Measurements from ENCODE around the gene CCL19.

CCL19 gene

GRCh38 chr9:34716711-34717110 is 25.6 kb upstream of the CCL19 start:
- Histone ChIP-seq H3K4me3 (ENCODE audit: insufficient read depth, low read depth, low read length) (no peak overlapping the region), H3K27ac (ENCODE audit: insufficient read depth, low read depth, low read length, poor library complexity, severe bottlenecking) (no peak overlapping the region), H3K9me3 (ENCODE audit: control insufficient read depth, low read length) (no peaks in the 10 kb centered on the region), H3K4me1 (ENCODE audit: control insufficient read depth, insufficient read depth, low read length) (no peaks in the 10 kb centered on the region), H3K27me3 (ENCODE audit: control insufficient read depth, insufficient read depth, low read length, poor library complexity, severe bottlenecking) (no peaks in the 10 kb centered on the region), H3K36me3 (ENCODE audit: control insufficient read depth, insufficient read depth, low read length) (no peaks in the 10 kb centered on the region)
- WGBS, 2 experiments, result 84 to 90% methylated on average over 4 of the region's 4 CpGs

DNA sequence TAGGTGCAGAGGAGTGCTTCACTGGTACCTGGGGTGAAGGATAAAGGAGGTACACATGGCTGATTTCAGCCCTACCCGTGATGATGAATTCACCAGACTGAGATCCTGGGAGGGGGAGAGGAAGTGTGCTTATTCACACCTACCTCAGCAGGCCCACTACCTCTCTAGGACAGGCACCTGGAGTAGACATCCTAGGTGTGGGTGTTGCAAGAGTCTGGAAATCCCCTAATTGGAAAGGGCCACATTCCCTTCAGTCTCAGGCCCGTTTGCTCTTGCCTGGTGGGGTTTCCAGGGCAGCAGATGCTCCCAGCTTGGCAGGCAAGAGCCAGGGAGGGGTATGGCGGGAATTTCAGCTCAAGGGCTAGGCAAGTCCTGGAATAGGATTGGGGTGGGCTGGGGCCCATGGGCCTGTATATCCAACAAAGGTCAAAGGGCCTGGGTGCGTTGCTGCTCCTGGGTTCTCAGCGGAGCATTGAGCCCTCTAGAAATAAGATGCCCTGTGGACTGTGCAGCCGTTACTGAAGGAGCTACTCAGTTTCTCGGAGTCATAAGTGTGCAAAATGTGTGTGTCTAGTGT is 24.7 kb upstream of the CCL19 start:
- no peaks in the 10 kb centered on the region for H3K9me3 ChIP-seq (ENCODE audit: control insufficient read depth, low read length)
- no peaks in the 10 kb centered on the region for H3K4me1 ChIP-seq (ENCODE audit: control insufficient read depth, insufficient read depth, low read length)
- no peak overlapping the region for H3K27ac ChIP-seq (ENCODE audit: insufficient read depth, low read depth, low read length, poor library complexity, severe bottlenecking)
- no peaks in the 10 kb centered on the region for H3K36me3 ChIP-seq (ENCODE audit: control insufficient read depth, insufficient read depth, low read length)
- WGBS, 2 experiments, result 92 to 95% methylated on average over 7 of the region's 7 CpGs
- no peaks in the 10 kb centered on the region for H3K27me3 ChIP-seq (ENCODE audit: control insufficient read depth, insufficient read depth, low read length, poor library complexity, severe bottlenecking)
- no peak overlapping the region for H3K4me3 ChIP-seq (ENCODE audit: insufficient read depth, low read depth, low read length)

- Histone ChIP-seq H3K9me3 (ENCODE audit: control insufficient read depth, low read length) (no peaks in the 10 kb centered on the region), H3K36me3 (ENCODE audit: control insufficient read depth, insufficient read depth, low read length) (no peaks in the 10 kb centered on the region), H3K27ac (ENCODE audit: insufficient read depth, low read depth, low read length, poor library complexity, severe bottlenecking) (no peak overlapping the region), H3K4me3 (ENCODE audit: insufficient read depth, low read depth, low read length) (no peak overlapping the region), H3K27me3 (ENCODE audit: control insufficient read depth, insufficient read depth, low read length, poor library complexity, severe bottlenecking) (no peaks in the 10 kb centered on the region), H3K4me1 (ENCODE audit: control insufficient read depth, insufficient read depth, low read length) (no peaks in the 10 kb centered on the region)
Measured at GRCh38 chr9:34714007-34714406, 22.9 kb upstream of the CCL19 start.

DNA sequence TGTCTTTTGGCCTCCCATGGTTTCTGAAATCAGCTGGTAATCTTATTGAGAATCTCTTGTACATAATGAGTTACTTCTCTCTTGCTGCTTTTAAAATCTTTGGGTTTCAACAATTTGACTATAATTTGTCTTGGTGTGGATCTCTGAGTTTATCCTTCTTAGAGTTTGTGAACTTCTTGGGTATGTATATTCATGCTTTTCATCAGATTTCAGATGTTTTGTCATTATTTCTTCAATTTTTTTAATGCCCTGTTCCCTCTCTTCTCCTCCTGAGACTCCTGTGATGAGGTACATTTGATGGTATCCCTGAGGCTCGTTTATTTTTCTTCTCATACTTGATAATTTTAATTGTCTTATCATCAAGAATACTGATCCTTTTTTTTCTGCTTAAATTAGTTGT is 21.1 kb upstream of the CCL19 start:
- no peaks in the 10 kb centered on the region for H3K36me3 ChIP-seq (ENCODE audit: control insufficient read depth, insufficient read depth, low read length)
- WGBS, 2 experiments, result 71% methylated on average over 1 of the region's 1 CpG; no CpG with 5 or more reads in 1 of the 2 experiments

DNA sequence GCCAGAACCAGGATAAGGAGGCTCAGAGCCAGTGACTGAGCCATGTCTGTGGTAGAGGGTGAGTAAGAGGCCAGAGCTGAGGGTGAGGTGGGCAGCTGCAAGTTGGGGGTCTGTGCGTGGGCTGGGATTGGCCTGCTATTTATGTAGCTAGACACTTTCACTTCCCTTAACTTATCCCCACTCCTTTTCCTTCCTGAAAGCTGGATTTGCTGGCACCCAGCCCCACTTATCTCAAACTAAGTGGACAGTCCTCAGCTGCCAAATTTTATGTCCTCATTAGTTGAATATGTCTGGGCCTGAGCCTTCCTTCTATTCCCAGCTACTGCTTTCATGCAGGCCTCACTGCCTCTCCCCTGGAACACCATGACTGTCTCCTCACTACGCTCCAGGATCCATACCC is 18.9 kb upstream of the CCL19 start, which contains the start of gene CCL21:
Gene CCL21, minus strand, starts transcription at position 114 of the 400 bp plus-strand sequence. Its CDS starts 70 bp downstream, at position 44.
- Histone ChIP-seq H3K4me1 (ENCODE audit: control insufficient read depth, insufficient read depth, low read length) (no peaks in the 10 kb centered on the region), H3K27me3 (ENCODE audit: control insufficient read depth, insufficient read depth, low read length, poor library complexity, severe bottlenecking) (no peaks in the 10 kb centered on the region), H3K9me3 (ENCODE audit: control insufficient read depth, low read length) (no peaks in the 10 kb centered on the region), H3K36me3 (ENCODE audit: control insufficient read depth, insufficient read depth, low read length) (no peaks in the 10 kb centered on the region), H3K4me3 (ENCODE audit: insufficient read depth, low read depth, low read length) (no peak within 1 kb of the TSS), H3K27ac (ENCODE audit: insufficient read depth, low read depth, low read length, poor library complexity, severe bottlenecking) (no peak within 1 kb of the TSS)
- whole genome bisulfite sequencing, 2 experiments, result 91 to 100% methylated on average over 1 to 2 of the region's 2 CpGs

More for the DNA sequence above, 21.1 kb upstream of the CCL19 start:
- H3K4me3 ChIP-seq (ENCODE audit: insufficient read depth, low read depth, low read length), result no peak overlapping the region
- no peaks in the 10 kb centered on the region for H3K9me3 ChIP-seq (ENCODE audit: control insufficient read depth, low read length)
- no peaks in the 10 kb centered on the region for H3K27me3 ChIP-seq (ENCODE audit: control insufficient read depth, insufficient read depth, low read length, poor library complexity, severe bottlenecking)
- no peak overlapping the region for H3K27ac ChIP-seq (ENCODE audit: insufficient read depth, low read depth, low read length, poor library complexity, severe bottlenecking)
- no peaks in the 10 kb centered on the region for H3K4me1 ChIP-seq (ENCODE audit: control insufficient read depth, insufficient read depth, low read length)

DNA sequence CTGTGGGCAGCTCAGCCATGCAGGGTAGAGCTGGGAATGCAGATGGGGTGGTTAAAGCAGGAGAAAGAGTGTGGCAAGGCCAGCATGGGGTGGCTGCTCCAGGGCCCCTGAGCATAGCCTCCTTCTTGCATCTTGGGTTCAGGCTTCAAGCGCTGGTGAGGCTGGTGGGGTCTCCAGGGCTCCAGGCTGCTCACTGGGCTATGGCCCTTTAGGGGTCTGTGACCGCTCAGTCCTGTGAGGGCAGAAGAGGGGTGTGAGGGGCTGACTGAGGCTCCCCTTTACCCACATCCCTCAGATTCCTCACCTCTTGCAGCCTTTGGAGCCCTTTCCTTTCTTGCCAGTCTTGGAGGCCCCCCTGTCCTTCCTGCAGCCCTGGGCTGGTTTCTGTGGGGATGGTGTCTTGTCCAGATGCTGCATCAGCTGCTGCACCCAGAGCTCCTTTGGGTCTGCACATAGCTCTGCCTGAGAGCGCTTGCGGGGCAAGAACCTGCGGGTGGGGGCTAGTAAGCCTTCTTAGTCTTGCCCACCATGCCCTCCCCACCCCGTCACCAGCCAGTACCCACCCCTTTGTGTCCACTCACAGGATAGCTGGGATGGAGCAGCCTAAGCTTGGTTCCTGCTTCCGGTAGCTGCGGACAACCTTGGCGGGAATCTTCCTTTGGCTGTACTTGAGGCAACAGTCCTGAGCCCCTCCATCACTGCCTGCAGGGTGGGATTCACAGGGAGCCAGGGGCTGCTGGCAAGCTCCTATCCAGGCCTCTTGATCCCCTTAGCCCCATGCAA is 18.3 kb upstream of the CCL19 start:
- H3K27ac ChIP-seq (ENCODE audit: insufficient read depth, low read depth, low read length, poor library complexity, severe bottlenecking), result no peak overlapping the region
- 95 to 96% methylated on average over 9 of the region's 9 CpGs for WGBS, 2 experiments
- H3K4me3 ChIP-seq (ENCODE audit: insufficient read depth, low read depth, low read length), result no peak overlapping the region
- no peaks in the 10 kb centered on the region for H3K27me3 ChIP-seq (ENCODE audit: control insufficient read depth, insufficient read depth, low read length, poor library complexity, severe bottlenecking)
- H3K9me3 ChIP-seq (ENCODE audit: control insufficient read depth, low read length), result no peaks in the 10 kb centered on the region
- no peaks in the 10 kb centered on the region for H3K36me3 ChIP-seq (ENCODE audit: control insufficient read depth, insufficient read depth, low read length)
- no peaks in the 10 kb centered on the region for H3K4me1 ChIP-seq (ENCODE audit: control insufficient read depth, insufficient read depth, low read length)

GRCh38 chr9:34707130-34707529 is 16.1 kb upstream of the CCL19 start:
- no peaks in the 10 kb centered on the region for H3K9me3 ChIP-seq (ENCODE audit: control insufficient read depth, low read length)
- H3K4me3 ChIP-seq (ENCODE audit: insufficient read depth, low read depth, low read length), result no peak overlapping the region
- 89 to 95% methylated on average over 2 of the region's 2 CpGs for WGBS, 2 experiments

GRCh38 chr9:34701769-34702736 is 11.0 kb upstream of the CCL19 start:
- no peaks in the 10 kb centered on the region for H3K36me3 ChIP-seq (ENCODE audit: control insufficient read depth, insufficient read depth, low read length)
- peaks cover 36% of the 10 kb centered on the region for H3K27me3 ChIP-seq (ENCODE audit: control insufficient read depth, insufficient read depth, low read length, poor library complexity, severe bottlenecking)
- 14 to 19% methylated on average over 30 of the region's 30 CpGs for WGBS, 2 experiments
- H3K4me3 ChIP-seq (ENCODE audit: insufficient read depth, low read depth, low read length), result peak overlapping the region; percentile 45
- H3K27ac ChIP-seq (ENCODE audit: insufficient read depth, low read depth, low read length, poor library complexity, severe bottlenecking), result no peak overlapping the region
- H3K4me1 ChIP-seq (ENCODE audit: control insufficient read depth, insufficient read depth, low read length), result no peaks in the 10 kb centered on the region
- H3K9me3 ChIP-seq (ENCODE audit: control insufficient read depth, low read length), result no peaks in the 10 kb centered on the region

More at GRCh38 chr9:34707130-34707529, 16.1 kb upstream of the CCL19 start:
- peaks cover under 1% of the 10 kb centered on the region for H3K27me3 ChIP-seq (ENCODE audit: control insufficient read depth, insufficient read depth, low read length, poor library complexity, severe bottlenecking)
- no peak overlapping the region for H3K27ac ChIP-seq (ENCODE audit: insufficient read depth, low read depth, low read length, poor library complexity, severe bottlenecking)
- no peaks in the 10 kb centered on the region for H3K36me3 ChIP-seq (ENCODE audit: control insufficient read depth, insufficient read depth, low read length)
- H3K4me1 ChIP-seq (ENCODE audit: control insufficient read depth, insufficient read depth, low read length), result no peaks in the 10 kb centered on the region

- Histone ChIP-seq H3K27me3 (ENCODE audit: control insufficient read depth, insufficient read depth, low read length, poor library complexity, severe bottlenecking) (peaks cover 36% of the 10 kb centered on the region), H3K9me3 (ENCODE audit: control insufficient read depth, low read length) (no peaks in the 10 kb centered on the region), H3K4me1 (ENCODE audit: control insufficient read depth, insufficient read depth, low read length) (no peaks in the 10 kb centered on the region), H3K4me3 (ENCODE audit: insufficient read depth, low read depth, low read length) (peak overlapping the region; percentile 45), H3K27ac (ENCODE audit: insufficient read depth, low read depth, low read length, poor library complexity, severe bottlenecking) (no peak overlapping the region), H3K36me3 (ENCODE audit: control insufficient read depth, insufficient read depth, low read length) (no peaks in the 10 kb centered on the region)
- WGBS, 2 experiments, result 10% methylated on average over 52 of the region's 52 CpGs
Measured at GRCh38 chr9:34701023-34701768, 10.1 kb upstream of the CCL19 start.
